K562 (cell line): ENCODE data around the gene SNAPC2. TPM values are rescaled to one million over a fixed set of nuclear protein-coding genes. Genes with fewer than 3 reads are reported as not detected.

Experiments
- ATAC-seq: fragments of 200-7000 bp; cut with Tn5 transposase; 3 replicates; pipeline ENCODE4 v1.9.1; 2020; ENCODE audit warnings: moderate library complexity
- BruUV-seq: library from RNA; stranded (reverse); fragments of 400-500 nt; replicated peaks from 2 replicates; lab custom pipeline; 2021; lab: Mats Ljungman, UMichigan
- CTCF ChIA-PET: fragments of 300-600 bp; formaldehyde crosslinking; extraction: SDS; loops from one replicate; lab custom pipeline; 2021; ENCODE audit warnings: low intra/inter-chr PET ratio; lab: Yijun Ruan, JAX
- POLR2A ChIA-PET: fragments of 300-600, 350-650 bp; sonication (Branson Sonifier 250); formaldehyde crosslinking; extraction: SDS; loops from one replicate; lab custom pipeline; 2021; ENCODE audit warnings: antibody characterized with exemption, inconsistent platforms; lab: Yijun Ruan, JAX
- DNase-seq, 4 experiments: peaks; one replicate each; pipeline versions ENCODE4 v3.0.0 to v3.0.0-alpha.2; 2011 to 2018; ENCODE audit warnings: low spot score in 3 of 4, mixed read lengths in 3 of 4; ENCODE audit errors: extremely low read depth in 1 of 4
- FAIRE-seq: peaks from 2 replicates; lab custom pipeline; 2011; peaks lifted over from hg19 to GRCh38; lab: Jason Lieb, UNC
- H2AFZ ChIP-seq: 2 replicates; pipeline ENCODE4 v1.6.0; 2011; ENCODE audit warnings: low read depth, low read length, control low read depth, inconsistent platforms
- H3K27ac ChIP-seq: fragments of 200-600 bp; 3 replicates; pipeline ENCODE4 v1.8.0; 2011; ENCODE audit warnings: low read depth, mild to moderate bottlenecking, control low read depth, inconsistent platforms, low read length, moderate library complexity, mixed read lengths; ENCODE audit errors: extremely low read depth
- H3K27me3 ChIP-seq, 2 experiments: fragments of 300-600 bp in 1 of 2; 2 replicates in 1 of 2; 3 replicates in 1 of 2; pipeline versions ENCODE4 v1.6.0 to v1.8.0; 2011; ENCODE audit warnings: inconsistent platforms in 2 of 2, low read length in 2 of 2, mild to moderate bottlenecking in 1 of 2, mixed read lengths in 1 of 2, moderate library complexity in 1 of 2; ENCODE audit not compliant: control insufficient read depth in 2 of 2, insufficient read depth in 2 of 2
- H3K36me3 ChIP-seq: fragments of 300-600 bp; 3 replicates; pipeline ENCODE4 v1.8.0; 2011; ENCODE audit warnings: mild to moderate bottlenecking, low read length, inconsistent platforms; ENCODE audit not compliant: control insufficient read depth, insufficient read depth
- H3K4me1 ChIP-seq, 2 experiments: fragments of 200-600 bp in 1 of 2; replicated peaks in 1 of 2; 2 replicates in 1 of 2; 3 replicates in 1 of 2; pipeline versions ENCODE4 v1.5.1 to v1.8.0; 2011; ENCODE audit warnings: inconsistent platforms in 2 of 2, low read length in 2 of 2, mild to moderate bottlenecking in 1 of 2, mixed read lengths in 1 of 2, moderate library complexity in 1 of 2; ENCODE audit not compliant: control insufficient read depth in 2 of 2, insufficient read depth in 2 of 2
- H3K4me2 ChIP-seq: 2 replicates; pipeline ENCODE4 v1.6.1; 2011; ENCODE audit warnings: low read length, control low read depth, inconsistent platforms, mixed read lengths; ENCODE audit not compliant: insufficient read depth
- H3K4me3 ChIP-seq: fragments of 200-600 bp; sonication (generic), shearing (Covaris generic); 2 replicates; pipeline ENCODE4 v1.5.1; 2016; ENCODE audit warnings: control low read depth, inconsistent platforms
- H3K79me2 ChIP-seq: fragments of 200-600 bp; 3 replicates; pipeline ENCODE4 v1.8.0; 2011; ENCODE audit warnings: low read length, inconsistent platforms; ENCODE audit not compliant: control insufficient read depth, insufficient read depth
- H3K9ac ChIP-seq, 2 experiments: 2 replicates each; pipeline versions ENCODE4 v1.6.0 to v1.6.1; 2011; ENCODE audit warnings: low read depth in 2 of 2, low read length in 2 of 2, control low read depth in 1 of 2, inconsistent platforms in 1 of 2, mild to moderate bottlenecking in 1 of 2, mixed read lengths in 1 of 2; ENCODE audit not compliant: insufficient read depth in 1 of 2
- H3K9me1 ChIP-seq: one replicate; pipeline ENCODE4 v1.6.0; 2011; ENCODE audit warnings: inconsistent platforms, mild to moderate bottlenecking, low read length, moderate library complexity; ENCODE audit not compliant: control insufficient read depth, insufficient read depth
- H3K9me3 ChIP-seq: replicated peaks from 2 replicates; pipeline ENCODE4 v1.5.1; 2011; ENCODE audit warnings: low read depth, low read length, inconsistent platforms; ENCODE audit not compliant: control insufficient read depth, insufficient read depth
- H4K20me1 ChIP-seq: replicated peaks from 2 replicates; pipeline ENCODE4 v1.6.1; 2011; ENCODE audit warnings: low read length, inconsistent platforms, mixed read lengths; ENCODE audit not compliant: control insufficient read depth, insufficient read depth
- DPF2 ChIP-seq: fragments of 450-650 bp; IDR thresholded peaks from 2 replicates; pipeline ENCODE4 v1.6.1; 2016
- HDAC6 ChIP-seq: IDR thresholded peaks from 2 replicates; pipeline ENCODE4 v1.6.1; 2012; ENCODE audit warnings: low read depth, mild to moderate bottlenecking, control low read depth, inconsistent platforms, low read length, moderate library complexity
- HOXB6 ChIP-seq: fragments of 250-450 bp; sonication (Bioruptor Pico); IDR thresholded peaks from 2 replicates; pipeline ENCODE4 v1.5.1; 2022; ENCODE audit warnings: mild to moderate bottlenecking, borderline replicate concordance
- MEF2A ChIP-seq: IDR thresholded peaks from 2 replicates; pipeline ENCODE4 v1.6.1; 2011; ENCODE audit warnings: low read depth, mild to moderate bottlenecking, low read length, moderate library complexity; ENCODE audit not compliant: control insufficient read depth
- POLR2A ChIP-seq: fragments of 450-650 bp; conservative IDR thresholded peaks from 2 replicates; pipeline ENCODE4 v1.6.1; 2016
- TBP ChIP-seq: optimal IDR thresholded peaks from 2 replicates; pipeline ENCODE3; 2011; ENCODE audit warnings: low read depth, low read length, improper control_type of control experiment
- WGBS: fragments of 100-300 bp; shearing (Covaris generic); methylation state at CpG from one replicate; pipeline ENCODE4 v1.1.6; 2016; ENCODE audit warnings: low coverage, mixed read lengths; ENCODE audit not compliant: insufficient coverage; ENCODE audit errors: missing lambda C conversion rate; 5-methylcytosine and 5-hydroxymethylcytosine counted together
- in situ Hi-C: fragments of 300-500 bp; cut with MboI; formaldehyde crosslinking; loops from 4 replicates; pipeline ENCODE4 v1.15.0; 2018; ENCODE audit warnings: inconsistent platforms, mixed read lengths
- intact Hi-C: fragments of 100-400 bp; cut with micrococcal nuclease; formaldehyde crosslinking; loops from 2 replicates; pipeline ENCODE4 v1.14.2; 2022
- polyA plus RNA-seq, 8 experiments: library from polyadenylated mRNA; depleted of rRNA in 4 of 8; stranded (reverse) in 5 of 8; unstranded in 3 of 8; fragments of >200 nt; fragmentation: Nextera tagmentation in 2 of 8; fragmentation: Illumina TruSeq in 1 of 8; extraction: Ambion mirVana in 2 of 8; extraction: Trizol in 1 of 8; gene quantifications; 2 replicates each; pipeline versions ENCODE4 v1.2.1 to v1.2.3, GENCODE V29; 2011 to 2014; ENCODE audit warnings: inconsistent platforms in 1 of 8, missing spikeins in 1 of 8
- total RNA-seq, 7 experiments: library from RNA; depleted of rRNA in 6 of 7; stranded (reverse); fragments of >200 nt in 6 of 7; fragmentation: Illumina TruSeq in 2 of 7; extraction: Trizol in 2 of 7; gene quantifications; 2 replicates each; pipeline versions ENCODE4 v1.2.1 to v1.2.3, GENCODE V29; 2011 to 2021; ENCODE audit warnings: low replicate concordance in 1 of 7

SNAPC2 gene
- total and polyA plus RNA-seq, 9 of the 15 experiments (the other 6 are each of a cell fraction or from before 2014, with no cell fraction given) = 0.59 to 45.1 (median 15.3) TPM

- TF ChIP-seq HOXB6 (CRISPR knock-in tag) (no peak), HDAC6 (no peak)
These were observed 45.3 kb upstream of the SNAPC2 start (continued) for GRCh38 chr19:7874897-7875273.

GRCh38 chr19:7877249-7877836 is 42.8 kb upstream of the SNAPC2 start:
- Histone ChIP-seq H3K9me3 (no peaks in the 10 kb centered on the region), H3K9me1 (no peaks in the 10 kb centered on the region), H2AFZ (peak overlapping the region; percentile 51; the same call in 1 of the 2 replicates), H3K4me3 (no peak overlapping the region), H3K4me2 (no peak overlapping the region), H4K20me1 (peaks cover 4% of the 10 kb centered on the region; the same call in 1 of the 2 replicates), H3K79me2 (no peaks in the 10 kb centered on the region), H3K27me3 (no peaks in the 10 kb centered on the region; a peak in 1 of 5 replicates), H3K4me1 (peaks cover 7 to 42% of the 10 kb centered on the region in 2 experiments; a peak in 4 of 5 replicates), H3K27ac (no peak overlapping the region), H3K9ac (no peak overlapping the region), H3K36me3 (no peaks in the 10 kb centered on the region)
- no peak; the same call in 2 of the 3 replicates for ATAC-seq
- WGBS = 33% methylated on average over 6 of the region's 6 CpGs
- ChIA-PET CTCF (no interaction called here), POLR2A (interaction anchor here (1.0 to 1.9 kb wide), 2 partner anchors 8 to 43 kb away, joined by 4 to 6 read pairs; partner anchors contain the start of gene SNAPC2)
- no TSS peak for BruUV-seq
- in situ Hi-C loops (no loop called here), intact Hi-C loops (no loop called here)
- FAIRE-seq = peak; percentile 72
- TF ChIP-seq TBP (peak; percentile 41), MEF2A (peak; percentile 55; the same call in 1 of the 2 replicates), POLR2A (peak; percentile 56; the same call in 1 of the 2 replicates), DPF2 (no peak)
- no peak for DNase-seq
